T-cell (primary cell): ENCODE results near the gene SELENOO. TPM values are rescaled to one million over a fixed set of nuclear protein-coding genes. Genes with fewer than 3 reads are reported as not detected.

Experiments used
- ATAC-seq, 4 experiments: fragments of 200-7000 bp in 3 of 4; fragments of 150-1000 bp in 1 of 4; cut with Tn5 transposase; replicated peaks in 1 of 4; 1 replicate in 3 of 4; 2 replicates in 1 of 4; pipeline ENCODE4 v1.10.0; 2021; ENCODE audit warnings: moderate library complexity in 3 of 4, mild to moderate bottlenecking in 2 of 4, moderate number of reproducible peaks in 1 of 4
- CTCF ChIA-PET, 2 donors: fragments of 300-600 bp; sonication (Branson Sonifier 250); formaldehyde crosslinking; loops; one replicate each; lab custom pipeline; 2022; ENCODE audit warnings: antibody characterized with exemption in 2 of 2; lab: Charles Lee
- POLR2A ChIA-PET, 2 donors: fragments of 300-600 bp; sonication (Branson Sonifier 250); formaldehyde crosslinking; loops; one replicate each; lab custom pipeline; 2022; ENCODE audit warnings: antibody characterized with exemption in 2 of 2; lab: Charles Lee
- DNase-seq, 35 experiments: peaks; one replicate each; pipeline versions ENCODE4 v3.0.0 to v3.0.0-alpha.2; 2013 to 2023
- H3K27ac ChIP-seq: one replicate; pipeline ENCODE4 v1.5.1; 2013; ENCODE audit warnings: low read length
- H3K27me3 ChIP-seq, 2 experiments: replicated peaks in 1 of 2; 1 replicate in 1 of 2; 2 replicates in 1 of 2; pipeline versions ENCODE4 v1.6.1 to v1.7.0; 2013; ENCODE audit warnings: low read length in 1 of 2, mixed read lengths in 1 of 2; ENCODE audit not compliant: control insufficient read depth in 2 of 2, insufficient read depth in 2 of 2; ENCODE audit errors: extremely low read depth in 1 of 2
- H3K36me3 ChIP-seq, 2 donors: 1 replicate in 1 of 2; 2 replicates in 1 of 2; pipeline versions ENCODE4 v1.6.1 to v1.7.0; 2013; ENCODE audit warnings: low read length in 1 of 2; ENCODE audit not compliant: control insufficient read depth in 2 of 2, insufficient read depth in 1 of 2; ENCODE audit errors: extremely low read depth in 1 of 2
- H3K4me1 ChIP-seq, 2 experiments: 1 replicate in 1 of 2; 2 replicates in 1 of 2; pipeline versions ENCODE4 v1.6.1 to v1.7.0; 2013; ENCODE audit warnings: low read length in 2 of 2, mixed read lengths in 1 of 2; ENCODE audit not compliant: insufficient read depth in 2 of 2, control insufficient read depth in 1 of 2; ENCODE audit errors: extremely low read depth in 1 of 2
- H3K4me3 ChIP-seq, 2 donors: 1 replicate in 1 of 2; 2 replicates in 1 of 2; pipeline versions ENCODE4 v1.5.1 to v1.7.0; 2013; ENCODE audit warnings: mild to moderate bottlenecking in 2 of 2, low read length in 1 of 2, moderate library complexity in 1 of 2; ENCODE audit not compliant: control insufficient read depth in 1 of 2; ENCODE audit errors: extremely low read depth in 1 of 2
- H3K9me3 ChIP-seq: 2 replicates; pipeline ENCODE4 v1.7.0; 2013
- H3K27ac Mint-ChIP-seq, 2 donors: one replicate each; pipeline ENCODE4 v1.8.0; 2020 to 2021; ENCODE audit warnings: mild to moderate bottlenecking in 2 of 2, mixed read lengths in 2 of 2
- H3K27me3 Mint-ChIP-seq, 2 donors: one replicate each; pipeline ENCODE4 v1.8.0; 2021 to 2022; ENCODE audit warnings: mixed read lengths in 2 of 2
- H3K36me3 Mint-ChIP-seq: one replicate; pipeline ENCODE4 v1.8.0; 2021; ENCODE audit warnings: mixed read lengths
- H3K4me1 Mint-ChIP-seq, 3 donors: one replicate each; pipeline ENCODE4 v1.8.0; 2020 to 2022; ENCODE audit warnings: mixed read lengths in 3 of 3, mild to moderate bottlenecking in 1 of 3
- H3K4me3 Mint-ChIP-seq, 3 donors: one replicate each; pipeline ENCODE4 v1.8.0; 2020 to 2022; ENCODE audit warnings: mild to moderate bottlenecking in 3 of 3, mixed read lengths in 3 of 3, moderate library complexity in 3 of 3
- H3K9me3 Mint-ChIP-seq, 3 donors: one replicate each; pipeline ENCODE4 v1.8.0; 2020 to 2022; ENCODE audit warnings: mixed read lengths in 3 of 3
- WGBS: methylation state at CpG from one replicate; pipeline ENCODE4 v1.1.5; 2013; ENCODE audit warnings: missing lambda C conversion rate; ENCODE audit not compliant: insufficient coverage; 5-methylcytosine and 5-hydroxymethylcytosine counted together
- total RNA-seq, 35 experiments: library from RNA in 6 of 35; stranded (reverse) in 6 of 35; fragments of 120-200 nt in 1 of 35; gene quantifications; one replicate each; pipeline versions ENCODE4 v1.2.1 to v1.2.4 and lab custom pipeline; 2013 to 2026

SELENOO gene
- total RNA-seq, 5 donors from 2014 or later (not counting 1 experiment from before 2014, with no cell fraction given) = 28.9 to 51.0 (median 46.1) TPM

GRCh38 chr22:50175921-50176849, 24.6 kb upstream of the SELENOO start:
- peaks cover 9 to 32% of the 10 kb centered on the region in 2 donors for H3K27me3 Mint-ChIP-seq
- H3K36me3 Mint-ChIP-seq = no peaks in the 10 kb centered on the region
- Histone ChIP-seq H3K27ac (no peak overlapping the region), H3K4me3 (no peak overlapping the region), H3K36me3 (no peaks in the 10 kb centered on the region), H3K9me3 (no peaks in the 10 kb centered on the region), H3K4me1 (peaks cover 0 to 4% of the 10 kb centered on the region in 2 experiments), H3K27me3 (peaks cover 0 to 56% of the 10 kb centered on the region in 2 experiments)
- no peak overlapping the region for H3K27ac Mint-ChIP-seq
- no peak for DNase-seq
- 79% methylated on average over 17 of the region's 27 CpGs for WGBS
- no peak overlapping the region for H3K4me3 Mint-ChIP-seq
- no peak for ATAC-seq
- H3K4me1 Mint-ChIP-seq = peaks cover 2 to 7% (median 5%) of the 10 kb centered on the region in 3 donors
- no peaks in the 10 kb centered on the region for H3K9me3 Mint-ChIP-seq
- ChIA-PET CTCF (no interaction called here), POLR2A (no interaction called here)

DNA sequence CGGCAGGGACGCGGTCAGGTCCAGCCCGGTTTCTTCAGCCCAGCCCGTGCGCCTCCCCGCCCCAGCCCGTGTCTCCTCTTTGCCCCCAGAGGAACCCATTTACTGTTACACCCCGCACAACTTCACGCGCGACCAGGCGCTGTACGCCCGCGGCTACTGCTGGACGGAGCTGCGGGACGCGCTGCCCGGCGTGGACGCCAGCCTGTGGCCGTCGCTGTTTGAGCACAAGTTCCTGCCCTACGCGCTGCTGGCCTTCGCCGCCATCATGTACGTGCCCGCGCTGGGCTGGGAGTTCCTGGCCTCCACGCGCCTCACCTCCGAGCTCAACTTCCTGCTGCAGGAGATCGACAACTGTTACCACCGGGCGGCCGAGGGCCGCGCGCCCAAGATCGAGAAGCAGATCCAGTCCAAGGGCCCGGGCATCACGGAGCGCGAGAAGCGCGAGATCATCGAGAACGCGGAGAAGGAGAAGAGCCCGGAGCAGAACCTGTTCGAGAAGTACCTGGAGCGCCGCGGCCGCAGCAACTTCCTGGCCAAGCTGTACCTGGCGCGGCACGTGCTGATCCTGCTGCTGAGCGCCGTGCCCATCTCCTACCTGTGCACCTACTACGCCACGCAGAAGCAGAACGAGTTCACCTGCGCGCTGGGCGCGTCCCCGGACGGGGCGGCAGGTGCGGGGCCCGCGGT, 23.8 kb upstream of the SELENOO start:
- ChIA-PET CTCF (no interaction called here), POLR2A (no interaction called here)
- no peak for ATAC-seq
- 97% methylated on average over 73 of the region's 76 CpGs for WGBS
- H3K36me3 Mint-ChIP-seq = no peaks in the 10 kb centered on the region
- Histone ChIP-seq H3K4me1 (peaks cover 0 to 4% of the 10 kb centered on the region in 2 experiments), H3K36me3 (no peaks in the 10 kb centered on the region), H3K9me3 (no peaks in the 10 kb centered on the region), H3K4me3 (no peak overlapping the region), H3K27me3 (peaks cover 0 to 48% of the 10 kb centered on the region in 2 experiments), H3K27ac (no peak overlapping the region)
- no peaks in the 10 kb centered on the region for H3K9me3 Mint-ChIP-seq
- DNase-seq = no peak
- no peak overlapping the region for H3K4me3 Mint-ChIP-seq
- H3K27ac Mint-ChIP-seq = no peak overlapping the region
- H3K27me3 Mint-ChIP-seq = peaks cover 9 to 25% of the 10 kb centered on the region in 2 donors
- H3K4me1 Mint-ChIP-seq = peaks cover 2 to 7% (median 4%) of the 10 kb centered on the region in 3 donors

- no peak for DNase-seq
- POLR2A ChIA-PET = no interaction called here
- no peaks in the 10 kb centered on the region for H3K36me3 Mint-ChIP-seq
- no peaks in the 10 kb centered on the region for H3K36me3 ChIP-seq
- H3K4me3 Mint-ChIP-seq = no peak overlapping the region
- H3K27me3 ChIP-seq = peaks cover 0 to 42% of the 10 kb centered on the region in 2 experiments
- no peak for ATAC-seq
- peaks cover 5 to 17% of the 10 kb centered on the region in 2 donors for H3K27me3 Mint-ChIP-seq
- H3K9me3 ChIP-seq = no peaks in the 10 kb centered on the region
- 89% methylated on average over 70 of the region's 98 CpGs for WGBS
- H3K4me1 Mint-ChIP-seq = peaks cover 2 to 7% (median 4%) of the 10 kb centered on the region in 3 donors
- H3K27ac Mint-ChIP-seq = no peak overlapping the region
- peaks cover 0 to 4% of the 10 kb centered on the region in 2 experiments for H3K4me1 ChIP-seq
- no peaks in the 10 kb centered on the region for H3K9me3 Mint-ChIP-seq
- CTCF ChIA-PET = no interaction called here
- H3K27ac ChIP-seq = no peak overlapping the region
- no peak overlapping the region for H3K4me3 ChIP-seq
Observed at GRCh38 chr22:50177537-50178470, 23.0 kb upstream of the SELENOO start.

DNA sequence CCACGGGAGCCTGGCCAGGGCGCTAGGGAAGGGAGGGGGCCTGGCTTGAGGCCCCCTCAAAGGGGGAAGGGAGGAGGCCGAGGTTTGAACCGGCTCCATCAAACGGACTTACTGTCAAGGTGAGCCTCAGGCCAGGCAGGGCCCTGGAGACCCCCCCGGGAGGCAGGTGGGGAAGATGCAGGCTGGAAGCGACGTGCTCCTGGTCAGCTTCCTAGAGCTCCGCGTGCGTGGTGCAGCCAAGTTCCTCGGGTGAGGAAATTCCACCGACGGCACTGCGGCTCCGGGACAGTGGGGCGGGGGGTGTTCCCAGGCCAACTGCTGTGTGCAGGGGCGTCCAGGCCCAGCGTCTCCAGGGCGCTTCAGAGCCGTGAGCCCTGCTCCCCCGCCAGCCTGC, 22.3 kb upstream of the SELENOO start:
- DNase-seq = no peak

GRCh38 chr22:50178871-50179869, 21.6 kb upstream of the SELENOO start:
- no peak overlapping the region for H3K27ac ChIP-seq
- no peak overlapping the region for H3K27ac Mint-ChIP-seq

More for the DNA sequence above, 22.3 kb upstream of the SELENOO start:
- Mint-ChIP-seq H3K27me3 (peaks cover 5 to 11% of the 10 kb centered on the region in 2 donors), H3K4me1 (peaks cover 2 to 7% (median 4%) of the 10 kb centered on the region in 3 donors), H3K9me3 (no peaks in the 10 kb centered on the region), H3K27ac (no peak overlapping the region), H3K4me3 (no peak overlapping the region), H3K36me3 (no peaks in the 10 kb centered on the region)
- Histone ChIP-seq H3K9me3 (no peaks in the 10 kb centered on the region), H3K4me1 (peaks cover 0 to 5% of the 10 kb centered on the region in 2 experiments), H3K4me3 (no peak overlapping the region), H3K27me3 (peaks cover 0 to 38% of the 10 kb centered on the region in 2 experiments), H3K27ac (no peak overlapping the region), H3K36me3 (no peaks in the 10 kb centered on the region)
- POLR2A ChIA-PET = no interaction called here
- 91% methylated on average over 17 of the region's 22 CpGs for WGBS
- ATAC-seq = no peak
- CTCF ChIA-PET = no interaction called here

More at GRCh38 chr22:50178871-50179869, 21.6 kb upstream of the SELENOO start:
- H3K9me3 Mint-ChIP-seq = no peaks in the 10 kb centered on the region
- peaks cover 0 to 37% of the 10 kb centered on the region in 2 experiments for H3K27me3 ChIP-seq
- ChIA-PET POLR2A (no interaction called here), CTCF (no interaction called here)
- DNase-seq = no peak
- H3K36me3 Mint-ChIP-seq = no peaks in the 10 kb centered on the region
- no peak overlapping the region for H3K4me3 ChIP-seq
- WGBS = 87% methylated on average over 46 of the region's 64 CpGs
- H3K36me3 ChIP-seq = no peaks in the 10 kb centered on the region
- H3K4me3 Mint-ChIP-seq = no peak overlapping the region
- peaks cover 5 to 8% of the 10 kb centered on the region in 2 donors for H3K27me3 Mint-ChIP-seq
- H3K9me3 ChIP-seq = no peaks in the 10 kb centered on the region
- H3K4me1 ChIP-seq = peaks cover 0 to 6% of the 10 kb centered on the region in 2 experiments
- ATAC-seq = no peak
- peaks cover 5 to 7% (median 6%) of the 10 kb centered on the region in 3 donors for H3K4me1 Mint-ChIP-seq
